ENCODE data around the gene PTPRN2.

The PTPRN2 gene

GRCh38 chr7:158141221-158141582 lies 446.4 kb downstream of the PTPRN2 start:
- Histone ChIP-seq H3K36me3 (ENCODE audit: control insufficient read depth in 2 of 2, insufficient read depth in 2 of 2, low read length in 2 of 2) (no peaks in the 10 kb centered on the region), H3K9me3 (ENCODE audit: control insufficient read depth in 2 of 2, low read length in 2 of 2) (no peaks in the 10 kb centered on the region), H3K27me3 (ENCODE audit: control insufficient read depth in 2 of 2, insufficient read depth in 2 of 2, low read length in 2 of 2) (no peaks in the 10 kb centered on the region), H3K9ac (ENCODE audit: low read depth in 1 of 2, low read length in 2 of 2) (no peak overlapping the region), H3K27ac (ENCODE audit: low read depth in 2 of 2, low read length in 2 of 2) (no peak overlapping the region), H3K4me3 (ENCODE audit: low read length in 2 of 2) (no peak overlapping the region), H3K4me1 (ENCODE audit: control insufficient read depth in 2 of 2, insufficient read depth in 2 of 2, low read length in 2 of 2) (no peaks in the 10 kb centered on the region)

- H3K9ac ChIP-seq (ENCODE audit: low read depth in 1 of 2, low read length in 2 of 2): no peak overlapping the region
- no peaks in the 10 kb centered on the region for H3K36me3 ChIP-seq (ENCODE audit: control insufficient read depth in 2 of 2, insufficient read depth in 2 of 2, low read length in 2 of 2)
- H3K9me3 ChIP-seq (ENCODE audit: control insufficient read depth in 2 of 2, low read length in 2 of 2): no peaks in the 10 kb centered on the region
- no peak overlapping the region for H3K27ac ChIP-seq (ENCODE audit: low read depth in 2 of 2, low read length in 2 of 2)
- no peak overlapping the region for H3K4me3 ChIP-seq (ENCODE audit: low read length in 2 of 2)
- H3K4me1 ChIP-seq (ENCODE audit: control insufficient read depth in 2 of 2, insufficient read depth in 2 of 2, low read length in 2 of 2): no peaks in the 10 kb centered on the region
- no peaks in the 10 kb centered on the region for H3K27me3 ChIP-seq (ENCODE audit: control insufficient read depth in 2 of 2, insufficient read depth in 2 of 2, low read length in 2 of 2)
Measured at GRCh38 chr7:158140538-158141220, 446.9 kb downstream of the PTPRN2 start.

GRCh38 chr7:158139499-158139898 lies 448.1 kb downstream of the PTPRN2 start:
- H3K9me3 ChIP-seq (ENCODE audit: control insufficient read depth in 2 of 2, low read length in 2 of 2): no peaks in the 10 kb centered on the region
- no peak overlapping the region for H3K9ac ChIP-seq (ENCODE audit: low read depth in 1 of 2, low read length in 2 of 2)
- no peak overlapping the region for H3K4me3 ChIP-seq (ENCODE audit: low read length in 2 of 2)
- H3K36me3 ChIP-seq (ENCODE audit: control insufficient read depth in 2 of 2, insufficient read depth in 2 of 2, low read length in 2 of 2): no peaks in the 10 kb centered on the region
- H3K4me1 ChIP-seq (ENCODE audit: control insufficient read depth in 2 of 2, insufficient read depth in 2 of 2, low read length in 2 of 2): no peaks in the 10 kb centered on the region
- no peak overlapping the region for H3K27ac ChIP-seq (ENCODE audit: low read depth in 2 of 2, low read length in 2 of 2)
- no peaks in the 10 kb centered on the region for H3K27me3 ChIP-seq (ENCODE audit: control insufficient read depth in 2 of 2, insufficient read depth in 2 of 2, low read length in 2 of 2)

GRCh38 chr7:158138329-158138597 lies 449.4 kb downstream of the PTPRN2 start:
- Histone ChIP-seq H3K9ac (ENCODE audit: low read depth in 1 of 2, low read length in 2 of 2) (no peak overlapping the region), H3K4me3 (ENCODE audit: low read length in 2 of 2) (no peak overlapping the region), H3K4me1 (ENCODE audit: control insufficient read depth in 2 of 2, insufficient read depth in 2 of 2, low read length in 2 of 2) (no peaks in the 10 kb centered on the region), H3K36me3 (ENCODE audit: control insufficient read depth in 2 of 2, insufficient read depth in 2 of 2, low read length in 2 of 2) (no peaks in the 10 kb centered on the region), H3K27ac (ENCODE audit: low read depth in 2 of 2, low read length in 2 of 2) (no peak overlapping the region), H3K27me3 (ENCODE audit: control insufficient read depth in 2 of 2, insufficient read depth in 2 of 2, low read length in 2 of 2) (no peaks in the 10 kb centered on the region), H3K9me3 (ENCODE audit: control insufficient read depth in 2 of 2, low read length in 2 of 2) (no peaks in the 10 kb centered on the region)

- Histone ChIP-seq H3K4me3 (ENCODE audit: low read length in 2 of 2) (no peak overlapping the region), H3K27me3 (ENCODE audit: control insufficient read depth in 2 of 2, insufficient read depth in 2 of 2, low read length in 2 of 2) (no peaks in the 10 kb centered on the region), H3K4me1 (ENCODE audit: control insufficient read depth in 2 of 2, insufficient read depth in 2 of 2, low read length in 2 of 2) (no peaks in the 10 kb centered on the region), H3K9ac (ENCODE audit: low read depth in 1 of 2, low read length in 2 of 2) (no peak overlapping the region), H3K27ac (ENCODE audit: low read depth in 2 of 2, low read length in 2 of 2) (no peak overlapping the region), H3K9me3 (ENCODE audit: control insufficient read depth in 2 of 2, low read length in 2 of 2) (no peaks in the 10 kb centered on the region), H3K36me3 (ENCODE audit: control insufficient read depth in 2 of 2, insufficient read depth in 2 of 2, low read length in 2 of 2) (peaks cover 0 to under 1% of the 10 kb centered on the region in 2 donors)
Measured at GRCh38 chr7:158137516-158138328, 449.9 kb downstream of the PTPRN2 start.

GRCh38 chr7:158135931-158136330 lies 451.7 kb downstream of the PTPRN2 start:
- no peak overlapping the region for H3K4me3 ChIP-seq (ENCODE audit: low read length in 2 of 2)
- peaks cover 0 to 3% of the 10 kb centered on the region in 2 donors for H3K36me3 ChIP-seq (ENCODE audit: control insufficient read depth in 2 of 2, insufficient read depth in 2 of 2, low read length in 2 of 2)
- H3K9me3 ChIP-seq (ENCODE audit: control insufficient read depth in 2 of 2, low read length in 2 of 2): no peaks in the 10 kb centered on the region
- no peaks in the 10 kb centered on the region for H3K27me3 ChIP-seq (ENCODE audit: control insufficient read depth in 2 of 2, insufficient read depth in 2 of 2, low read length in 2 of 2)
- H3K9ac ChIP-seq (ENCODE audit: low read depth in 1 of 2, low read length in 2 of 2): no peak overlapping the region
- H3K27ac ChIP-seq (ENCODE audit: low read depth in 2 of 2, low read length in 2 of 2): no peak overlapping the region
- H3K4me1 ChIP-seq (ENCODE audit: control insufficient read depth in 2 of 2, insufficient read depth in 2 of 2, low read length in 2 of 2): no peaks in the 10 kb centered on the region

- Histone ChIP-seq H3K9ac (ENCODE audit: low read depth in 1 of 2, low read length in 2 of 2) (no peak overlapping the region), H3K27me3 (ENCODE audit: control insufficient read depth in 2 of 2, insufficient read depth in 2 of 2, low read length in 2 of 2) (no peaks in the 10 kb centered on the region), H3K4me1 (ENCODE audit: control insufficient read depth in 2 of 2, insufficient read depth in 2 of 2, low read length in 2 of 2) (no peaks in the 10 kb centered on the region), H3K36me3 (ENCODE audit: control insufficient read depth in 2 of 2, insufficient read depth in 2 of 2, low read length in 2 of 2) (peaks cover 0 to 3% of the 10 kb centered on the region in 2 donors), H3K9me3 (ENCODE audit: control insufficient read depth in 2 of 2, low read length in 2 of 2) (peaks cover 0 to 2% of the 10 kb centered on the region in 2 donors), H3K4me3 (ENCODE audit: low read length in 2 of 2) (no peak overlapping the region), H3K27ac (ENCODE audit: low read depth in 2 of 2, low read length in 2 of 2) (no peak overlapping the region)
Measured at GRCh38 chr7:158134824-158135223, 452.8 kb downstream of the PTPRN2 start.

- H3K36me3 ChIP-seq (ENCODE audit: control insufficient read depth in 2 of 2, insufficient read depth in 2 of 2, low read length in 2 of 2): peaks cover 0 to 3% of the 10 kb centered on the region in 2 donors
- no peaks in the 10 kb centered on the region for H3K27me3 ChIP-seq (ENCODE audit: control insufficient read depth in 2 of 2, insufficient read depth in 2 of 2, low read length in 2 of 2)
- peaks cover 0 to 2% of the 10 kb centered on the region in 2 donors for H3K9me3 ChIP-seq (ENCODE audit: control insufficient read depth in 2 of 2, low read length in 2 of 2)
- no peak overlapping the region for H3K27ac ChIP-seq (ENCODE audit: low read depth in 2 of 2, low read length in 2 of 2)
- no peak overlapping the region for H3K9ac ChIP-seq (ENCODE audit: low read depth in 1 of 2, low read length in 2 of 2)
- H3K4me3 ChIP-seq (ENCODE audit: low read length in 2 of 2): no peak overlapping the region
- H3K4me1 ChIP-seq (ENCODE audit: control insufficient read depth in 2 of 2, insufficient read depth in 2 of 2, low read length in 2 of 2): no peaks in the 10 kb centered on the region
Measured at GRCh38 chr7:158133515-158134271, 453.9 kb downstream of the PTPRN2 start.

- peaks cover 0 to 2% of the 10 kb centered on the region in 2 donors for H3K9me3 ChIP-seq (ENCODE audit: control insufficient read depth in 2 of 2, low read length in 2 of 2)
- H3K4me1 ChIP-seq (ENCODE audit: control insufficient read depth in 2 of 2, insufficient read depth in 2 of 2, low read length in 2 of 2): no peaks in the 10 kb centered on the region
Measured at GRCh38 chr7:158133057-158133456, 454.6 kb downstream of the PTPRN2 start.

GRCh38 chr7:158130023-158130409 lies 457.6 kb downstream of the PTPRN2 start:
- Histone ChIP-seq H3K27me3 (ENCODE audit: control insufficient read depth in 2 of 2, insufficient read depth in 2 of 2, low read length in 2 of 2) (no peaks in the 10 kb centered on the region), H3K27ac (ENCODE audit: low read depth in 2 of 2, low read length in 2 of 2) (no peak overlapping the region), H3K36me3 (ENCODE audit: control insufficient read depth in 2 of 2, insufficient read depth in 2 of 2, low read length in 2 of 2) (peaks cover 0 to 3% of the 10 kb centered on the region in 2 donors), H3K9me3 (ENCODE audit: control insufficient read depth in 2 of 2, low read length in 2 of 2) (peaks cover 0 to 2% of the 10 kb centered on the region in 2 donors), H3K9ac (ENCODE audit: low read depth in 1 of 2, low read length in 2 of 2) (no peak overlapping the region), H3K4me3 (ENCODE audit: low read length in 2 of 2) (no peak overlapping the region), H3K4me1 (ENCODE audit: control insufficient read depth in 2 of 2, insufficient read depth in 2 of 2, low read length in 2 of 2) (no peaks in the 10 kb centered on the region)

More at GRCh38 chr7:158133057-158133456, 454.6 kb downstream of the PTPRN2 start:
- Histone ChIP-seq H3K4me3 (ENCODE audit: low read length in 2 of 2) (no peak overlapping the region), H3K9ac (ENCODE audit: low read depth in 1 of 2, low read length in 2 of 2) (no peak overlapping the region), H3K27me3 (ENCODE audit: control insufficient read depth in 2 of 2, insufficient read depth in 2 of 2, low read length in 2 of 2) (no peaks in the 10 kb centered on the region), H3K27ac (ENCODE audit: low read depth in 2 of 2, low read length in 2 of 2) (no peak overlapping the region), H3K36me3 (ENCODE audit: control insufficient read depth in 2 of 2, insufficient read depth in 2 of 2, low read length in 2 of 2) (peaks cover 0 to 3% of the 10 kb centered on the region in 2 donors)
